GM23338 (cell line): Measurements from ENCODE around the gene CDK14.

Experiments used
- EZH2 ChIP-seq: fragments of 200-600 bp; sonication (generic); IDR thresholded peaks from one replicate; pipeline ENCODE4 v1.8.0; 2017; ENCODE audit warnings: antibody characterized with exemption, mild to moderate bottlenecking, low read depth; ENCODE audit not compliant: unreplicated experiment
- EZH2phosphoT487 ChIP-seq: fragments of 200-600 bp; sonication (generic); IDR thresholded peaks from one replicate; pipeline ENCODE4 v1.8.1; 2018; ENCODE audit warnings: antibody characterized with exemption; ENCODE audit not compliant: unreplicated experiment
- POLR2AphosphoS5 ChIP-seq: IDR thresholded peaks from 2 replicates; pipeline ENCODE4 v1.6.1; 2016; ENCODE audit warnings: antibody characterized with exemption, low read depth
- TF ChIP-seq, protein P1 (sequence below), 2 experiments: fragments of 200-600 bp in 1 of 2; sonication (generic) in 1 of 2; conservative IDR thresholded peaks; 2 replicates each; pipeline versions ENCODE4 v1.5.1 to v1.6.1; 2016 to 2017; ENCODE audit warnings: antibody characterized with exemption in 2 of 2, low read depth in 2 of 2, mild to moderate bottlenecking in 2 of 2, moderate library complexity in 1 of 2
- TF ChIP-seq, protein P2 (sequence below): IDR thresholded peaks from one replicate; pipeline ENCODE4 v1.6.1; 2018; ENCODE audit warnings: antibody characterized with exemption; ENCODE audit not compliant: unreplicated experiment

DNA sequence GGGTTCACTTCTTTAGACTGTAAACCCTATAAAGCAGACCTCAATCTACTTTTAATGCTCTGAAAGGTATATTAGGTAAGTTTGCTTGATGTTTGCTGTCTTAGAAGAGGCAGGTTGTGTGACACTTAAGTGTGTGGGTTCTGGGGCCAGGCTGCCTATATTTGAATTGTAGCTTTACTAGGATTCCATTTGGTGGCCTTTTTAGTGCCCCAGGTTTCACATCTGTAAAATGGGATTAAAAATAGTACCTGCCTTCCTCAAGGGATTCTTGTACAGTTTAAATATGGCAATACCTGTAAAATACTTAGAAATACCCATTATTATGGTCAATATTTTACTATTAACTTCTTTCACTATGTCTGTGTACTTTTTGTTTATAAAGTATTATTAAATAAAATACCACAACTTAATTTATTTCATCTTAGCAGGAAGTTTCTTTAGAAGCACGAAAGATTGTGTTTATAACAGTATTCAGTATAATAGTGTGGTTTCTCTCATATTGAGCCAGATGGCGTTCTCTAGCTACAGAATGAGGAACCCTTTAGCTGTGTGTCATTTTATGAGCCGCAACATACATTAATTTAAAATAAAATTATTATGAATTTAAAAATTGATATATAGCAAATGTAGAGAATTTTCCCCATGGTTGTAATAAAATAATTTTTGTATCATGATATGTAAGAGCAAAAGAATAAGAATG, 94.2 kb downstream of the CDK14 start:
- TF ChIP-seq EZH2 (no peak), EZH2phosphoT487 (no peak), POLR2AphosphoS5 (no peak)
- TF ChIP-seq, protein P1, sequence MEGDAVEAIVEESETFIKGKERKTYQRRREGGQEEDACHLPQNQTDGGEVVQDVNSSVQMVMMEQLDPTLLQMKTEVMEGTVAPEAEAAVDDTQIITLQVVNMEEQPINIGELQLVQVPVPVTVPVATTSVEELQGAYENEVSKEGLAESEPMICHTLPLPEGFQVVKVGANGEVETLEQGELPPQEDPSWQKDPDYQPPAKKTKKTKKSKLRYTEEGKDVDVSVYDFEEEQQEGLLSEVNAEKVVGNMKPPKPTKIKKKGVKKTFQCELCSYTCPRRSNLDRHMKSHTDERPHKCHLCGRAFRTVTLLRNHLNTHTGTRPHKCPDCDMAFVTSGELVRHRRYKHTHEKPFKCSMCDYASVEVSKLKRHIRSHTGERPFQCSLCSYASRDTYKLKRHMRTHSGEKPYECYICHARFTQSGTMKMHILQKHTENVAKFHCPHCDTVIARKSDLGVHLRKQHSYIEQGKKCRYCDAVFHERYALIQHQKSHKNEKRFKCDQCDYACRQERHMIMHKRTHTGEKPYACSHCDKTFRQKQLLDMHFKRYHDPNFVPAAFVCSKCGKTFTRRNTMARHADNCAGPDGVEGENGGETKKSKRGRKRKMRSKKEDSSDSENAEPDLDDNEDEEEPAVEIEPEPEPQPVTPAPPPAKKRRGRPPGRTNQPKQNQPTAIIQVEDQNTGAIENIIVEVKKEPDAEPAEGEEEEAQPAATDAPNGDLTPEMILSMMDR (conservative IDR thresholded peaks at IDR 0.05; ENCODE audit: low read depth in 2 of 2), result no peak
- TF ChIP-seq, protein P2, sequence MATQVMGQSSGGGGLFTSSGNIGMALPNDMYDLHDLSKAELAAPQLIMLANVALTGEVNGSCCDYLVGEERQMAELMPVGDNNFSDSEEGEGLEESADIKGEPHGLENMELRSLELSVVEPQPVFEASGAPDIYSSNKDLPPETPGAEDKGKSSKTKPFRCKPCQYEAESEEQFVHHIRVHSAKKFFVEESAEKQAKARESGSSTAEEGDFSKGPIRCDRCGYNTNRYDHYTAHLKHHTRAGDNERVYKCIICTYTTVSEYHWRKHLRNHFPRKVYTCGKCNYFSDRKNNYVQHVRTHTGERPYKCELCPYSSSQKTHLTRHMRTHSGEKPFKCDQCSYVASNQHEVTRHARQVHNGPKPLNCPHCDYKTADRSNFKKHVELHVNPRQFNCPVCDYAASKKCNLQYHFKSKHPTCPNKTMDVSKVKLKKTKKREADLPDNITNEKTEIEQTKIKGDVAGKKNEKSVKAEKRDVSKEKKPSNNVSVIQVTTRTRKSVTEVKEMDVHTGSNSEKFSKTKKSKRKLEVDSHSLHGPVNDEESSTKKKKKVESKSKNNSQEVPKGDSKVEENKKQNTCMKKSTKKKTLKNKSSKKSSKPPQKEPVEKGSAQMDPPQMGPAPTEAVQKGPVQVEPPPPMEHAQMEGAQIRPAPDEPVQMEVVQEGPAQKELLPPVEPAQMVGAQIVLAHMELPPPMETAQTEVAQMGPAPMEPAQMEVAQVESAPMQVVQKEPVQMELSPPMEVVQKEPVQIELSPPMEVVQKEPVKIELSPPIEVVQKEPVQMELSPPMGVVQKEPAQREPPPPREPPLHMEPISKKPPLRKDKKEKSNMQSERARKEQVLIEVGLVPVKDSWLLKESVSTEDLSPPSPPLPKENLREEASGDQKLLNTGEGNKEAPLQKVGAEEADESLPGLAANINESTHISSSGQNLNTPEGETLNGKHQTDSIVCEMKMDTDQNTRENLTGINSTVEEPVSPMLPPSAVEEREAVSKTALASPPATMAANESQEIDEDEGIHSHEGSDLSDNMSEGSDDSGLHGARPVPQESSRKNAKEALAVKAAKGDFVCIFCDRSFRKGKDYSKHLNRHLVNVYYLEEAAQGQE, result no peak
